ENCODE measurements around the gene ACTN1.
"Not testable (repeated sequence)": the region's sequence is repeated elsewhere in the genome, so short reads cannot be mapped to it uniquely, and the experiment has no call there.

The ACTN1 gene

GRCh38 chr14:68882235-68882634, 96.9 kb downstream of the ACTN1 start:
- DNase-seq, result no peak

DNA sequence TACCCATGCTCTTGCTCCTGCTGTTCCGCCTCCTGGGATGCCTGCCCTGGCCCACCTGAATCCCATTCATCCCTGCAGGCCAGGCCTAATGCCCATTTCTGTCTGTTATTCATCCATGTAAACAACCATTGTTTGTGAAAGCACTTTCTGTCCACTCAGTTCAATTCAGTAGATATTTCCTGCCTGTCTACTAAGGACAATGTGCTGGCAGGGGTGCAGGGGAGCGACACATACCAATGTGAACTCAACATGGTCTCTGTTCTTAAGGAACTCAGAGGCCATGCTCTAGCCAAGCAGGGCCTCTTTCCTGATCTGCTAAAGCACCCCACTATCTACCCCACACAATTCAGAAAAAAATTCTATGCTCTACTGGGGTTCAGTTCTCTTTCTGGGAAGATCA, 97.7 kb downstream of the ACTN1 start:
- DNase-seq, result no peak

GRCh38 chr14:68880581-68881105, 98.5 kb downstream of the ACTN1 start:
- no peak for DNase-seq

GRCh38 chr14:68879841-68880575, 99.1 kb downstream of the ACTN1 start:
- DNase-seq, result no peak

DNA sequence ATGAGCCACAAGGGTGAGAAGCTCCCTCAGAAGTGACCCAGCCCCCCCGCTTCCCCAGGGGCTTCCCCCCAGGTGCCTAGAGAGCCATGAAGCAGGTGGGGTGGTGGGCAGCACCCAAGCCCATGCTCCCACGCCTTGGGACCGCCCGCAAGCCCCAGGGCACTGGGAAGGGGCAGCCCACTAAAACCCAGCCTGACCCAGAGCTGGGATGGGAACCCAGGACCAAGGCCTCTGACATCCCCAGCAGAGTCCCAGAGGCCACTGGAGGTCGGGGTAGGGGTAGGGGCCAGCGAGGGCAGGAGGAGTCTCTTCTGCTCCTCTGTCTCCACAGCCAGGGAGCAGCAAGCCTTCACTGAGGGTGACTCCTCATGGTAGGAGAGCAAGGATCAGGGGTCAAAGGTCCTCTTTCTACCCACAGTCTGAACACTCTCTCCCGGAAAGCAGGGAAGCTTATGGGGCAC, 99.8 kb downstream of the ACTN1 start:
- no peak for DNase-seq

DNA sequence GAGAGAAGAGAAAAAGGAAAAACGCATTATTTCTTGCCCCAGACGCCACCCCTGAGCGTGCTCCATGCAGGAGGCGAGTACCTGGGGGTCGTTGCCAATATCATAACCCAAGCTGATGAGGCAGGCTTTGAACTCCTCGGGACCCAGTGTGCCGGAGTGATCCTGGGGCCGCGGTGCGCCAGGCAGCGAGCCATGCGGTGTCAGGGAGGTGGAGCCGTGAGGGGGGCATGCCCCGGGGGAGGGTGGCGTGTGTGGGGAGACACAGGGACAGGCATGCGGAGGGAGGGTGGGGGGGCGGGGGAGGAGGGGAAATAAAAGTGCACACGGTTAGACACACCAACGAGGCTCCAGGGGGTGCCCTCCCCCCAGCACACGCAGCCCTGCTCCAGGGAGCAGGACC, 100.2 kb downstream of the ACTN1 start:
- no peak for DNase-seq

DNA sequence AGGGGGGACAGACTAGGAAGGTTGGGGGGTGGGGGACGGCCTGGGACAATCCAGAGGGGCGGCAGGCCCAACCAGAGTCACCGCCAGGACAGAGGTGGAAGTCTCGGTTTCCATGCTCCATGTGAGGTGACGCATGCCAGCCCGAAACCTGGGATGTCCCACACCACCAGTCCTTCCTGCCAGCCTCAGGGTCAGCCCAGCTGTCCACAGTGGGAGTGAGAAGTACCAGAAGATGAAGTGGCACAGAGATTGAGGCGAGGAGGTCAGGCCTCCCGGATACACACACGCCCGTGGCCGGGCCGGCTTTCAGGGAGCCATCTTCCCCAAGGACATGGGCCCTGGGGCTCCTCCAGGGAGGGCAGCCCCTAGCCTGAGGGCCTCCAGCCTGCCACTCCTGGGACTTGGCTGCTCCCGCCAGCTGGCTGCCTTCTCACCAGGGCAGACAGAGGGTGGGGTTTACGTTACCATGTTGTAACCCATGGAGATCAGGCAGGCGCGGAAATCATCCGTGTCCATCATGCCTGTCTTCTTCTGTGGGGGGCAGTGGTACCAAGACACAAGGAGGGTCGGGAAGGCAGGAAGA, 101.0 kb downstream of the ACTN1 start:
- DNase-seq, result no peak

DNA sequence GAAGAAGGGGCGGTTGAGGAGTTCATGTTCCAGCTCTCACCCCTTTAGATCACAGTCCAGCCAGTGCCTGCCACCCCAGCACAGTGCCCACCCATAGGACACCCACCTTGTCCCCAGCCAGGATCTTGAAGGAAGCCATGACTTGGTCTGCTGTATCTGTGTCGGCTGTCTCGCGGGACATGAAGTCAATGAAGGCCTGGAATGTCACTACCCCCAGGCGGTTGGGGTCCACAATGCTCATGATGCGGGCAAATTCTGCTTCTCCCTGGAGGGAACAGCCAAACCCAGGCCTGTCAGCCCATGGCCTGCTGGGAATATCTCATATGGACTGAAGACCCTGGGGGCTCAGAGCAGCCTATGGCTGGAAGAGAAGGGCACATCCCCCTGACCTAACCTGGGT, 102.1 kb downstream of the ACTN1 start:
- no peak for DNase-seq

DNA sequence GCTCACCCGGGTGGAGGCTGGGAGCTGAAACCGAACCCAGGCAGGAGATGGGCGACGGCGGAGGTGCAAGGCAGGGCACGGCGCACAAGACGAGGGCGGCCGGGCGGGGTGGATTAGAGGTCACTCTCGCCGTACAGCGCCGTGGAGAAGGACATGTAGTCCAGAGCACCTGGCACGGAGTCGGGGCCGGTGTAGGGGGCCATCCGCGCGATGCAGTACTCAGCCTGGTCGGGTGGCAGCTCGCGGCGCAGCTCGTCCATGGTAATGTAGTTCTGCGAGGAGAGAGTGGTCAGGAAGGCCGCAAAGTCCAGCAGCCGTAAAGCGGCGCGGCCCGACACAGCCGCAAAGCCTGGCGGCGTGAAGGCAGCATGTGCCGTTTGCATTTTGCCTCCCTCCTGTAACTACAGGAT, 104.4 kb downstream of the ACTN1 start:
- no peak for DNase-seq

- DNase-seq, result no peak
Measured at GRCh38 chr14:68873376-68873775, 105.7 kb downstream of the ACTN1 start.

- DNase-seq, result no peak
Measured at GRCh38 chr14:68871392-68871791, 107.7 kb downstream of the ACTN1 start.

DNA sequence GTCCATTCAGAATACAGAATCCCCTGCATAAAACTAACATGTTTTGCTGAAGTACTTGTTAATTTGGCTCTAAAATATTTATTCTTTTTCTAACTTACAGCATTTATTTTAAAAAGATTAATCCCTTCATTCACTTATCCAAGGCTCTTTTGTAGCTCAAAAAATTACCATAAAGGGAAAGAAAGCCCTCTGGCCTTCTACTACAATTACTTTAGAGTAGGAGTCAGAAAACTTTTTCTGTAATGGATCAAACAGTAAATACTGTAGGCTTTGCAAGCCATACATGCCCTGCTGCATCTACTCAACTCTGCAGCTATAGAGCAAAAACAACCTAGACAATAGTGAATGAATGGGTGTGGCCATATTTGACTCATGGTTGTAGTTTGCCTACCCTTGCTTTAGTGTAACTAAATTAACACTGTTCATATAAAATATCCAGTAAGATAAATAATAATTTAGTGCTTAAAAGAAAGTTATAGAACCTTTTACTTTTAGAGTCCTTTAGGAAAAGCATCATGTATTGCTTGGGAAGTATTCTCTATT, 112.0 kb downstream of the ACTN1 start:
- no peak for DNase-seq

GRCh38 chr14:68865542-68865941, 113.6 kb downstream of the ACTN1 start:
- no peak for DNase-seq

DNA sequence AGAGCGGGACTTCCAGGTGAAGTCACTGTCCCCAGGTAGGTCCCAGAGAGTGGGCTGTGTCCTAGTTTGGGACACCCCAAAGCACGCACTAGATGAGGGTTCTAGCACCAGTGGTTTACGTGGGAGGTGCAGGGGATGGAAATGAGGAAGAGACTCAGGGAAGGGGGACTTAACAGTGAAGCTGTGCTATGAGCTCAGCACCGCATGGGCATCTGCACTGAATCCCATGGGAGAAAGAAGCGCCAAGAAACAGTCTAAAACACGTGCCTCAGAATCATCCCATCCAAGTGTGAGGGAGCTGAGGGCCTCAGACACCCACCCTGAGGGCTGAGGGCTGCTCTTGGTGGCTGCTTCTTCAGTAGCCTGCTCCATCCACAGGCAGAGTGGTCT, 114.7 kb downstream of the ACTN1 start:
- no peak for DNase-seq

GRCh38 chr14:68863610-68864360, 115.3 kb downstream of the ACTN1 start:
- no peak for DNase-seq

GRCh38 chr14:68862954-68863594, 116.0 kb downstream of the ACTN1 start:
- DNase-seq, result peak; percentile 72

DNA sequence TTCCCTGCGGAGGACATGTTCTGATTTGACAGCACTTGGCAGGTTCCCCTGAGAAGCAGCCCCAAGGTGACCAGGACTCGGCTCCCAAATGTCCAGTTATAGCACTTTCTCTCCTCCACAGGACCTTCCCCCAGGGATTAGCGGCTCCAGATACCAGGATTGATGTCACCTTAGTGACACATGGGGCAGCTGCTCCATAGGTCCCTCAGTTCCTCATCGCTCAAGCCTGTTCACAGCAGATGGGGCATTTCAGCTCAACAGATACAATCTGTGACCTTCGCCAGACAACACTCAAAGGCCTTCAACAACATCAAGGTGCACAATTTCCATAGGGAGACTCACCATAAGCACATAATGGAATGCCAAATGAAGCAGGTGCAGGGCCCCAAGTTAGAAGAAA, 118.3 kb downstream of the ACTN1 start:
- no peak for DNase-seq

DNA sequence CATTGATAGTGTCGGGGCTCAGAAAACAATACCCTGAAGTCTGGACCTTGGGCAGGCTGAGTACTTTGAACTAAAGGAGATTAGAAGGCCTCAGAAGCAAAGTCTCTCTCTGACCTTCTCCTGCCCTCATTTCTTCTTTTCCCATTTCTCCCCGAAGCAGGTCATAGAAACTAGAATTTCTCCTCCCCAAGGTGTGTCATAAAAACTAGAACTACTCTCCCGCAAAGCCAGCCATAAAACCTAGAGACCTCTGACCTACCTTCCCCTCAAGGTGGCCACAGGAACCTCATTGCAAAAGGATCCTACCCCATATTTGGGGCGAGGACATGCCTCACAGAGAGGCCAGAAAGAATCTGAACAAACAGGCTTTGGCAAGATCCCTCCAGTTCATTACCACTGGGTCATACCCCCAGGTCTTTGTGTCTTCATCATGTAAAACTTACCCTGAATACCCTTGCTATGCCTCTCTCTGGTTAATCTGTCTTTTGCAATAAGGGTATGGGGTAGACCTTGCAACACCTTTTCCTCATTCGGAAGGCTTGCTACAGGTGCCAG, 121.5 kb downstream of the ACTN1 start:
- no peak for DNase-seq

GRCh38 chr14:68856572-68856971, 122.5 kb downstream of the ACTN1 start:
- DNase-seq, result no peak

DNA sequence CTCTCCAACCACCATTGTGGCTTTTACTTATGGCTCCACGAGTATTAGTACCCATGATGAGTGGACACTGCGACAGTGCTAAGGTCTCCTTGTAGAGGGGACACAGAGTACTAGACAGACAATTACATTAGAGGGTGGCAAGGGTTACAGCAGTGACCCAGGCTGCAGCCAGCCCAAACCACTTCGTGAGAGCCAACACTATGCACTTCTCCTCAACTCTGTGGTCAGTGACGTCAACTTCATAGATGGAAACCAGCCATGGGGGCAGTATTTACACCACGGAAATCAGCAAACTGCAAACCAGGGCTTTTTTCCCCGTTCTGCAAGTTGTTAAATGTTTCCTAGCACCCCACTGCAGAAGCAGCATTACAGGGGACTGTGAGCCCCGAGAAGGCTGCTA, 124.7 kb downstream of the ACTN1 start:
- no peak for DNase-seq

DNA sequence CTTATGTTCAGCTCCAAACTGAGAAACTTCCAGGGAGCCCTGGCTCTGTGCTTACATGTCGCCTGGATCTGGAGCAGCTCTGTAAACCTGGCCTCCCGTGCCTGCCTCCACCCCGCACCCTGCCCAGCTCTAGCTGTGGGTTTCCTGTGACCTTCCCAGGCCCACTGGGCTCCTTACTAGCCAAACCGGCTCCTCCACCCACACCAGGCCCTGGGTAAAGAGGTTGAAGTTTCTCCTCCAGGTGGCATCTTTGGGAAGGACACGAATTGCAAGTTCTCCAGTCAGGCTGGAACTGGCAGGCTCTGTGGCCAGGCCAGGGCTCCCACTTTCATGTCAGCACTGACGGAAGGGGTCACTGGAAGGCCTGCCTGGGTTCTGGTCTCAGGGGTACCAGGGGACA, 125.4 kb downstream of the ACTN1 start:
- DNase-seq, result no peak

- not testable (repeated sequence) for DNase-seq
Measured at GRCh38 chr14:68852493-68852892, 126.6 kb downstream of the ACTN1 start.

DNA sequence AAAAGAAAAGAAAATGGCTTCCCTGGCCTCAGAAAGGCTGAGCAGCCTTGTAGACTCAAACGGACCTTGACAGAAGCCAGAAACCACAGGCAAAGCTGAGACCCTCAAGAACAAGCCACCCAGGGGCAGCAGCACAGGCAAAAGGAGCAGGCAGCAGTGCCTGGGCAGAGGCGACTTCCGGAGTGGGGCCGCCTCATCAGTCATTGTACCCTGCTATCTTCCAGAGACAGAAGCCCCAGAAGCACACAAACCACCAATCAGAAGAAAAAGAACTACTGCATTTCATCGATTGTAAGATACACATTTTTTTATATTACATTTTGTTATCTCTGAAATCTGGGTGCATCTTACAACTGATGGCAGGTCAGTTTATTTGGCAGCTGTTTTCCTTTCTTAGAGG, 128.0 kb downstream of the ACTN1 start:
- DNase-seq, result no peak

All from HCEC 1CT (cell line).